Epithelial cell of esophagus (primary cell): Measurements from ENCODE around the gene EFEMP2.

Experiments
- DNase-seq: peaks from one replicate; pipeline ENCODE4 v3.0.0; 2010; ENCODE audit warnings: low read depth
- H3K4me3 ChIP-seq: 2 replicates; pipeline ENCODE4 v1.5.1; 2011; ENCODE audit warnings: mild to moderate bottlenecking, low read length, control low read depth
- TF ChIP-seq, protein P1 (sequence below): IDR thresholded peaks from 2 replicates; pipeline ENCODE4 v1.5.1; 2011; ENCODE audit warnings: low read depth, mild to moderate bottlenecking, low read length, control low read depth, inconsistent platforms; ENCODE audit not compliant: insufficient read depth; ENCODE audit errors: missing control alignments

EFEMP2 gene

DNA sequence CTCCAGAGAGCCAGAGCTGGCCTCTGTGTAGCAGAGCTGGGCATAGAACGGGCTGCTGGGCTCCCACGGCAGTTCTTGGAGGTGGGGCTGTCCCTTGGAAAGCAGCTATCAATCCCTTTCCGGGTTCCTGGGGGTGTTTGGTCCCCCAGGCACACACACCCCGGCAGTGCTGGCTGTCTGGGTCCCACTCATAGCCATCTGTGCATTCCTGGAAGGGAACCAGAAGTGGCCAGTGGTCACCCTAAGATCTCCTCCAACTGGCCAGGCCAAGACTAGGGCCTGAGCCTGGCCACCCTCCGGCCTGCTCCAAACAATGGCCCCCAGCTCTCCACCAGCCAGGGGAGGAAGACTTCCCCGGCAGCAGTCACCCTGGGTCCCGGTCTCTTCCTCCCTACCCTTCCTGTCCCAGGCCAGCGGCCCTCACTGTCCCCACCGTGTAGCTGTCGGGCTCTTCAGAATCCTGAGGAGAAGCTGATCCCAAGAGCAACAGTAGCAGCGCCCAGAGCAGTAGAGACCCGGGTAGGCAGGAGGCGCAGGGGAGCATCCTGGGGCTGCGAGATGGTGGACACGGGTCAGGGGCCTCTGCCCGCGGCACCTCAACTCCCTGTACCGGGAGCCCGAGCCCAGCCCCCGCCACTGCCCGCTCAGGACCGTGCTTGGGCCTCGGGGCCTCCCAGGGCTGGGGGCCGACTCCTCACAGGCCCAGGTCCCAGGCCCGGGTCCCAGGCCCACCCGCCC is 620 bp downstream of the EFEMP2 start:
- peak overlapping the region; percentile 19 for H3K4me3 ChIP-seq
- TF ChIP-seq, protein P1, sequence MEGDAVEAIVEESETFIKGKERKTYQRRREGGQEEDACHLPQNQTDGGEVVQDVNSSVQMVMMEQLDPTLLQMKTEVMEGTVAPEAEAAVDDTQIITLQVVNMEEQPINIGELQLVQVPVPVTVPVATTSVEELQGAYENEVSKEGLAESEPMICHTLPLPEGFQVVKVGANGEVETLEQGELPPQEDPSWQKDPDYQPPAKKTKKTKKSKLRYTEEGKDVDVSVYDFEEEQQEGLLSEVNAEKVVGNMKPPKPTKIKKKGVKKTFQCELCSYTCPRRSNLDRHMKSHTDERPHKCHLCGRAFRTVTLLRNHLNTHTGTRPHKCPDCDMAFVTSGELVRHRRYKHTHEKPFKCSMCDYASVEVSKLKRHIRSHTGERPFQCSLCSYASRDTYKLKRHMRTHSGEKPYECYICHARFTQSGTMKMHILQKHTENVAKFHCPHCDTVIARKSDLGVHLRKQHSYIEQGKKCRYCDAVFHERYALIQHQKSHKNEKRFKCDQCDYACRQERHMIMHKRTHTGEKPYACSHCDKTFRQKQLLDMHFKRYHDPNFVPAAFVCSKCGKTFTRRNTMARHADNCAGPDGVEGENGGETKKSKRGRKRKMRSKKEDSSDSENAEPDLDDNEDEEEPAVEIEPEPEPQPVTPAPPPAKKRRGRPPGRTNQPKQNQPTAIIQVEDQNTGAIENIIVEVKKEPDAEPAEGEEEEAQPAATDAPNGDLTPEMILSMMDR, result no peak
- DNase-seq, result no peak

- DNase-seq, result no peak
- H3K4me3 ChIP-seq, result no peak overlapping the region
- TF ChIP-seq, protein P1, result no peak
Observed at GRCh38 chr11:65870706-65871681, 1.6 kb downstream of the EFEMP2 start.

DNA sequence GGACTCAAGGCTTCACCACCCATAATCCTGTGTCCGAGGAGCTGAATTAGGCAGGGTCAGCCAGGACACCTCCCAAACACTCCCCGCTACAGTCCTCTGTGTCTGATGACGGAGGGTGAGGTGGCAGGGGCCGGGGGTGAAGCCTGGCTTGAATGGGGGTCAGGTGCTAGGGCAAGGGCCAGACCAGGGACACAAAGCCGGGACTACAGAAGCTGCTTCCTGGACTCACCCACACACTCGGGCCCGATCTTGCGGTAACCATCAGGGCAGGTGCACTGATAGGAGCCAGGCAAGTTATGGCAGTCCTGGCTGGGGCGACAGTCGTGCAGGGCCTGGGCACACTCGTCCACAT is 2.3 kb downstream of the EFEMP2 start:
- DNase-seq, result no peak
- H3K4me3 ChIP-seq, result no peak overlapping the region
- TF ChIP-seq, protein P1, result no peak

- DNase-seq, result no peak
- TF ChIP-seq, protein P1, result no peak
- H3K4me3 ChIP-seq, result no peak overlapping the region
Observed at GRCh38 chr11:65869643-65870306, 2.8 kb downstream of the EFEMP2 start.

DNA sequence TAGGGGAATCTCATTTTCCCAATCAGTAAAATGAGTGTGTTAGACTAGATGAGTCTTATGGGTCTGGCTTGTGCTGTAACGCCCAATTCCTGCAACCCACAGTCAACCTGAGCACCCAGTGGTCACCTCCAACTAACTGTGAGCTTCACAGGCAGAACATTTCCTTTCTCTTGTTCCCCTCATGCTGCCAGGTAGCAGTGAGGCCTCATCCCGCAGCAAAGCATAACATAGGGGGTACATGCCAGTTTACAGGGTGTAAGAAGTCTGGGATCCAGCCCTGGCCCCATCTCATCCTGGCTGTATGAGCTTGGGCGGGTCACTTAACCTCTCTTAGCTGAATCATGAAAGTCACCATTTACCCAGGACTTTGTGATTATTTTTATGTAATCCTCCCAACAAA is 3.7 kb downstream of the EFEMP2 start:
- no peak overlapping the region for H3K4me3 ChIP-seq
- no peak for DNase-seq
- TF ChIP-seq, protein P1, result no peak

GRCh38 chr11:65868076-65868667 is 4.4 kb downstream of the EFEMP2 start:
- H3K4me3 ChIP-seq, result no peak overlapping the region
- no peak for DNase-seq
- TF ChIP-seq, protein P1, result no peak
